GM19239 (cell line): ENCODE measurements around the gene SBF2.
A peak's percentile ranks its signal among the peaks of the same experiment; 100 is the strongest.

Experiments used
- DNase-seq: peaks from one replicate; pipeline ENCODE4 v3.0.0; 2011; ENCODE audit warnings: low spot score; ENCODE audit not compliant: insufficient read length
- FAIRE-seq: peaks from 2 replicates; lab custom pipeline; 2011; peaks lifted over from hg19 to GRCh38; lab: Jason Lieb, UNC

Gene SBF2

DNA sequence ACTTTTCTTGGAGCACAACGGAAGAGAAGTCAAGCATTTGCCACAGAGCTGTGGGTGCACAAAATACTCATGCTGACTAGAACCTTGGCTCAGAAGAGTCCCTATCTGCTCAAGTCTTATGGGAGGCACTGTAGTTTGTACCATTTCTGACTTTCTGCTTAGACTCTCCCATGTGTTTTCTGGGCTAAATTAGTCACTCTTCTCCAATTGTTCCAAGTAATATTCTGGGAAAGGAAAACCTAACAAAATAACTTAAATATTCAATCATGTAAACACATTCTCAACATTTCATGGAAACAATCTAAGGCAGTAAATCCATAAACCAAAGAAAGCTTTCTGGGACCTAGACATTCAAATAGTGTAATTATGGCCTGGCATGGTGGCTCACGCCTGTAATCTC, 409.4 kb downstream of the SBF2 start:
- no peak for FAIRE-seq

DNA sequence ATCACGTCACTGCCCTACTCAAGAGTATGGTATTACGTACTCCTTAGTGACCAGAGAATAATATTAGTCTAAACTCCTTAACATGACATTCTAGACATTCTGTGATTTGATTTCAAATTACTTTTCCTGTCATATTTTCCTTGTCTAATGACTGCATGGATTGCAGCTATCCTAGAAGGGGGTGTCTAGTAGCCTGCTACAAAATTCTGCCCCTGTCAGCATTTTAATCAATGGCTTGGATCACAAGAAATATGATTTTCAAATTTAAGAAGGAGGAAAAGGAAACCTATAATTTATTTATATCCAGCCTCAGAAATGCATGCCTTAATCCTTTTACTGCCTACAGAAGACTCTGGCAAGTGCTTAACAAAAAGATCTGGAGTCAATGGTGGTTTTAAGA, 413.4 kb downstream of the SBF2 start:
- no peak for DNase-seq

More for the DNA sequence above, 409.4 kb downstream of the SBF2 start:
- no peak for DNase-seq

DNA sequence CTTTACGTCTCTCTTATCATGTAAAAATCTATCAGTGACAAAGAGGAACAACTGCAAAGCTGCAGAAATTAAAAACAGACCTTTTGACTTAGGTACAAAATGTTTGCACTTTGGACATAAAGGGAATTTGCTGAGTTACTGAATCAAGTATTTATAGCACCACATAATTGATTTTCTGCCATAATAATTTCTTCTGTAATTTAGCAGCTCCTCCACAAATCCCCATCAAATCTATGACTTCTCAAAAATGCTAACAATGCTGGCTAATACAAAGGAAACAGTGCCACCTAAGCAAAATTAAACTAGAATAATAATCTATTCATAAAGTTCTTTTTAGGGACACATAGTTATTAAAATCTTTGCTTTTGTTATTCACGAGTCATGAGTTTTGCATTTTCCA, 415.1 kb downstream of the SBF2 start:
- no peak for DNase-seq
- no peak for FAIRE-seq

More for the DNA sequence above, 413.4 kb downstream of the SBF2 start:
- no peak for FAIRE-seq

- no peak for DNase-seq
- no peak for FAIRE-seq
Measured at GRCh38 chr11:9876331-9876730, 417.7 kb downstream of the SBF2 start.

GRCh38 chr11:9875862-9876261, 418.2 kb downstream of the SBF2 start:
- FAIRE-seq, result no peak
- DNase-seq, result no peak

DNA sequence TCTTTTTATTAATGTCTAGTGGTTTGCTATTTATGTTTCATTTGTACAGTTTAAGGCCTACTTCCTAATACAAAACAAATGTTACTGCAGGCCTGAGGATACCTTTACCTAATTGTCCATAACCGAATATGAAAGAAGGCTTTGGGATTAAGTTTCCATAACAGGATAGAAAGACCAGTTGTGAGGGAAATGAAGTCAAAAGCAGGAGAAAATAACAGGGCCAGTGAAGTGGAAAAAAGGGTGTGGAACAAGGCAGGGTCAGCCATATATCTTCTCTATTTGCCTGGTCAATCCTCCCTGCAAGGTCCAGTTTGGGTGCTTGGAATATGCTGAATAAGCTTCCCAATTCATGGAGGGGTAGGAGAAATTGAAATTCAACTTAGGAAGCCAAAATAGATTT, 418.6 kb downstream of the SBF2 start:
- no peak for FAIRE-seq

GRCh38 chr11:9874466-9874865, 419.6 kb downstream of the SBF2 start:
- FAIRE-seq (no peak), DNase-seq (no peak)

More for the DNA sequence above, 418.6 kb downstream of the SBF2 start:
- no peak for DNase-seq

GRCh38 chr11:9868641-9869040, 425.4 kb downstream of the SBF2 start:
- FAIRE-seq (no peak), DNase-seq (no peak)

- no peak for FAIRE-seq
- DNase-seq, result no peak
Measured at GRCh38 chr11:9862981-9863380, 431.0 kb downstream of the SBF2 start.

- peak; percentile 91 for FAIRE-seq
- peak; percentile 53 for DNase-seq
Measured at GRCh38 chr11:9861860-9862725, 431.9 kb downstream of the SBF2 start.

DNA sequence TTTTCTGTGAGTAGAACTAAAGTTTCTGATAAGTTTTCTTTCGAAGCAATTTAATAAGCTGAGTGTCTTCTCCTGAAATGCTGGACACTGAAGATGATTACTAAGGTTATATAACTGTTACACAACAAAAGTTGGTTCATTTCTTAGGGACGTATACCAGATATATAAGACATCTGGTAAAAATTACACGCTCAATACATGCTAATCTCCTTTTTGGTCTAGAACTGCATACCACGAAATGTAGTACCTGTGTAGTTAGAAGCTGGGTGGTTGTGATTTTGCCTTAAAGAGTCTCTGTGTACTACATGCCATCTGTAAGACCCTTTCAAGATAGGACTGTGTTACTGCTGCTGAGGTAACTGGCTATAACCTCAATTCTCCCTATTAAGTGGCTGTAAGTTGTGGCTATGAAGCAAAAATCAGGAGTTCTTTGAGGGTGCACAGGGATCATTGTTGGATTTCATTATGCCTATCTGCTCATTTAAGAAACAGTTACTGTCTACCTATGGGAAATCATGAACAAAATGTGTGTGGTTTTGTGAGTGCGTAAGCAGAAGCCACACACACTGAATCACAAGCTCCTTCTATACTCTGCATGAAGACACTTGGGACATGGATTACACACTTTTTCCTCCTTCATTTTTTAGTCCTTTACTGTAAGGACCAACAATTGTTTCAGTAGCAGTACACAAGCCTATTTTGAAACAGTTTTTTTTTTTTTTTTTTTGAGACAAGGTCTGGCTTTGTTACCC, 434.3 kb downstream of the SBF2 start:
- no peak for DNase-seq
- FAIRE-seq, result no peak

DNA sequence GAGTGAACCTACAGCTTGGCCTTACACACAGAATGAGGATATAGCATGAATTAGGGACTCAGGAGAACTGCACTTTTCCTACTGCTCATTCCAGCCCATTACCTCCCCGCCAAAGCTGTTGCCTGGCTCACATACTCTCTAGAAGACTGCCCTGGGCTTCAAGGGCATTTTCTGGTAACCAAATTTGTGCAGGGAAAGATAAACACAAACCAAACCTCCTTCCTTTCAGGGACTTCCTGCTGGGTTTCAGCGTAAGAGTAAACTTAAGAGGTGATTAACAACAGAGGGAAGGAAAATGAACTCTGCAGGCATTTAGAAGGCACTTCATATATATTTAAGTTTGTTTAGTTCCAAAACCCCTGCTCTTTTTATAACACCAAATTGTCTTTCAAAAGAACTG, 435.2 kb downstream of the SBF2 start:
- no peak for FAIRE-seq
- DNase-seq, result no peak

DNA sequence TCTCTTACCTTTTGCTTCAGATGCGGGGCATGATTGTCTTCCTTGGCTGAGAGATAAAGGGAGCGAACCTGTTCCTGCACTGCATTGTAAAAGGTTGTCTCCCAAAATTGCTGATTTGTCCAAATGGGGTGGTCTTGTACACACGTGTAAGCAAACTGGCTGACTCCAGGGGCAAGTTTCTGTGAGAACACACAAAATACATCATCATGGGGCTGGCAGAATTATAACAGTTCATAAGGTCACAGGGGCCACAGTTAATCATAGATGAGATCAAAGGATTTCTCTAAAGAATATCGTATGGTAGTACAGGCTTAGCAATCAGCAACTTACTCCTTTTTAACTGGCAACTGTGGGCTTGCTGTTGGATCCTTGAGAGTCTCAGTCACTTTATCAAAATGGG, 435.8 kb downstream of the SBF2 start:
- FAIRE-seq, result no peak

DNA sequence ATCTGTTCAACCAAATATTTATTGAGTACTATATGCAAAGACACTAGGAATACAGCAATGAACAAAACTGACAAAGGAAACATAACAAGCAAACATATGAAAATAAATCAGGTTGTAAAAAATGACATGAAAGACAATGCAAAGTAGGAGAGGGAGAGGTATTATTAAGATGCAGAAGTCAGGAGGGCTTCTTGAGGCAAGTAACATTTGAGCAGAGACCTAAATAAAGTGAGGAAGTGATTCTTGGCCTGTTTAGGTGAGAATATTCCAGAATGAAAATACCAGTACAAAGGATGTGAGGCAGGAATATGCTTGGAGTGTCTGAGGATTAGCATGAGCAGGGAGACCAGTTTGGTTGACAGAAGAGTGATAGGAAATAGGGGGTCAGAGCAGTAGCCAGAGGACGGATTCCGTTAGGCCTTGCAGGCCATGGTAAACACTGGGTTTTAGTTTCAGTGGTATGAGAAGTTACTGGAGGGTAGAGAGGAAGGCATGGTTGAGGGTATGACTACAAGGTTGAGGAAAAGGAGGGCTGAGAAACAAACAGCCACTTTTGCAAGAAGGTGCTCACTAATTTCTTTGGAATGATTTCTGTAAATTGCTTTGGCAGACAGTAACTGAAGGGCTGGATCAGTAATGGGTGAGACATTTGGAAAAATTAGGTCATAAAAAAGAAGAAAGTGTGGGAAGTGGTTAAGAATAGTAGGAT, 438.3 kb downstream of the SBF2 start:
- peak; percentile 64 for FAIRE-seq
- no peak for DNase-seq

More for the DNA sequence above, 435.8 kb downstream of the SBF2 start:
- no peak for DNase-seq

GRCh38 chr11:9853929-9854552, 440.0 kb downstream of the SBF2 start:
- DNase-seq, result no peak
- FAIRE-seq, result no peak

- FAIRE-seq, result no peak
Measured at GRCh38 chr11:9852465-9852864, 441.6 kb downstream of the SBF2 start.

DNA sequence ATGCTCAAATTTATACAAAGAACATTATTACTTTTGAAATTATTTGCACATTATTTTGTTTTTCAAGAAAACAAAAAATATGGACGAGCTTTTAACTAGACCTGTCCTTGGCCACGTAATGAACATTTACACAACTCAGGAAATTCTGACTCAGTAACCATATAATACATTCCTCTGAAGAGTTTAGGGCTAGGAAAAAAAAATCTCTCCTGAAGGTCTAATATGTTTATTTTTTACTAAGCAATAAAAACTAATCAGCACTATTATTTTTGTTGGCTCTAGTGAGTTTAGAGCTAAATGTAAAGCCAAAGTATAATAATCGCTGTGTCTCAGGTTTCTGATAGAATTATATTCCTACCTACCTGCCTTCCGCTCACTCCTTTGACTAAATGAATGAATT, 442.7 kb downstream of the SBF2 start:
- FAIRE-seq (no peak), DNase-seq (no peak)

More at GRCh38 chr11:9852465-9852864, 441.6 kb downstream of the SBF2 start:
- DNase-seq, result no peak

GRCh38 chr11:9850224-9850895, 443.7 kb downstream of the SBF2 start:
- DNase-seq, result no peak
- no peak for FAIRE-seq

DNA sequence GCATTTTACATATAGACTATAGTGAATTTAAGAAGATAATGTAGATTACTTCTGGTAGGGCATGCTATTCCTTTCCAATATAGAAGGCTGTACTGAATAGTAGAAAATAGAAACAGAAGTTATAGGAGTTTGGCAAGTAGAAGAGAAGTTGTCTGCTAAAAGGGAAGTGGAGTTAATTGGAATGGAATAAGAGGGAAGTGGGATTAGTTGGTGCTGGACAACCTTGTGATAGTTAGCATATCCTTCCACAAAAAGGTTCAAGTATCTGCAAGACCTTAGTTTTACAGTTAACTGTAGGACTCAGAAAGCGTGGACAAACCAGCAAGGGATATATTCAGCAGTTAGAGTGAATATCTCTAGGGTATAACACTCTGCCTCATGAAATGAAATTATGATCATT, 444.6 kb downstream of the SBF2 start:
- FAIRE-seq (no peak), DNase-seq (no peak)

DNA sequence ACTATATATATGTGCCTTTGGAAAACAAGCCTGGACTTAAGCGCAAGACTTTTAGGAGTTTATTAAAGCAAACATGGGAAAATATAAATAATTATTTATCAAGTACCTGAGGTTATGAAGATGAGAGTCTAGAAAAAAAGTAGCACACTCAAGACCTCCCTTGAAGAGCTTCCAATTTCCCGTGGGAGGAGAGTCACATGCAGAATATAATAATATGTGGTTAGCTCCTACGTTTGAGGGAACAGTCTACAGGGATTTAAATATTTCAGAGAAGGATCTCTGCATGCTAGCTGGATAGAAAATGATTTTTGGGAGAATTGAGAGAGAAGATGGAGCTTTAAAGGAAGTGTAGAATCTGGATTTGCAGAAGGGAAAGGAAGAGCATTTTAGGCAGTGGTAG, 446.4 kb downstream of the SBF2 start:
- FAIRE-seq, result no peak
- no peak for DNase-seq
